AG10803 (cell line): ENCODE results near the gene MSI2.

Source experiments
- DNase-seq: peaks from one replicate; pipeline ENCODE4 v3.0.0; 2010; ENCODE audit warnings: low read depth
- H3K4me3 ChIP-seq: 2 replicates; pipeline ENCODE4 v1.5.1; 2011; ENCODE audit warnings: mild to moderate bottlenecking, low read length, control low read depth
- TF ChIP-seq, protein P1 (sequence below): conservative IDR thresholded peaks from 2 replicates; pipeline ENCODE4 v1.5.1; 2011; ENCODE audit warnings: mild to moderate bottlenecking, low read length, control low read depth, inconsistent platforms

The MSI2 gene

DNA sequence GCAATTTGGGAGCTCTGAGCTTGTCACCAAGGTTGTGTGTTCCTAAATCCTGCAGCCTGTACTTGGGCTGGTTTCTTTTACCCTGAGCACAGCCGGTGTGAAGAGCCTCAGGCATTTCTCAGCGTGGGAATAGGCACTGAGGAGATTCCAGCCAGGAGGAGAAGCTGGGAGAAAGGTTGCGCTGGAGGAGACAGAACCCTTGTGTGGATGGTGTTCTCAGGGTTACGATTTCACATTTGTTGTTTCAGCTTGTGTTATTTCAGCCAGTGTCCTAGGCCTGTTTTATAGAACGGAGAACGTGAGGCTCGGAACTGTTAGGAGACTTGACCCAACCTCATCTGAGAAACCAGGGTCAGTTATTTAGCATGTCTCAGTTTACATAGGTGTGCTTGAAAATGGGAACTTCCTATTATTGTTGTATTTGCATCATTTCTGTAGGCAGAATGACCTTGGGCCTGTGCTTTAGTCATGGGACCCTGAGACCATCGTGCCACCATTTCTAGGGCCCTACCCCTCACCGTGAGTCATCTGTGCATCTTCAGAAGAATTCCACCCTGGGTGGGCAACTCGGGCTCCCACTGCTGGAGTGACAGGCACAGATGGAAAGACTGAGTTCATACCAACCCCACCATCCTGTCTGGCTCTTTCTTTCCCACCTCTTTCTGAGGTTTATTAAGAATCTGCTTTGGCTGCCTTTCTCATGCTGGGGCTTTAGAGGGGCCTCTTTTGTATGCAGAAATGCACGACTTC, 134.9 kb downstream of the MSI2 start:
- no peak overlapping the region for H3K4me3 ChIP-seq
- no peak for DNase-seq
- TF ChIP-seq, protein P1, sequence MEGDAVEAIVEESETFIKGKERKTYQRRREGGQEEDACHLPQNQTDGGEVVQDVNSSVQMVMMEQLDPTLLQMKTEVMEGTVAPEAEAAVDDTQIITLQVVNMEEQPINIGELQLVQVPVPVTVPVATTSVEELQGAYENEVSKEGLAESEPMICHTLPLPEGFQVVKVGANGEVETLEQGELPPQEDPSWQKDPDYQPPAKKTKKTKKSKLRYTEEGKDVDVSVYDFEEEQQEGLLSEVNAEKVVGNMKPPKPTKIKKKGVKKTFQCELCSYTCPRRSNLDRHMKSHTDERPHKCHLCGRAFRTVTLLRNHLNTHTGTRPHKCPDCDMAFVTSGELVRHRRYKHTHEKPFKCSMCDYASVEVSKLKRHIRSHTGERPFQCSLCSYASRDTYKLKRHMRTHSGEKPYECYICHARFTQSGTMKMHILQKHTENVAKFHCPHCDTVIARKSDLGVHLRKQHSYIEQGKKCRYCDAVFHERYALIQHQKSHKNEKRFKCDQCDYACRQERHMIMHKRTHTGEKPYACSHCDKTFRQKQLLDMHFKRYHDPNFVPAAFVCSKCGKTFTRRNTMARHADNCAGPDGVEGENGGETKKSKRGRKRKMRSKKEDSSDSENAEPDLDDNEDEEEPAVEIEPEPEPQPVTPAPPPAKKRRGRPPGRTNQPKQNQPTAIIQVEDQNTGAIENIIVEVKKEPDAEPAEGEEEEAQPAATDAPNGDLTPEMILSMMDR: no peak

DNA sequence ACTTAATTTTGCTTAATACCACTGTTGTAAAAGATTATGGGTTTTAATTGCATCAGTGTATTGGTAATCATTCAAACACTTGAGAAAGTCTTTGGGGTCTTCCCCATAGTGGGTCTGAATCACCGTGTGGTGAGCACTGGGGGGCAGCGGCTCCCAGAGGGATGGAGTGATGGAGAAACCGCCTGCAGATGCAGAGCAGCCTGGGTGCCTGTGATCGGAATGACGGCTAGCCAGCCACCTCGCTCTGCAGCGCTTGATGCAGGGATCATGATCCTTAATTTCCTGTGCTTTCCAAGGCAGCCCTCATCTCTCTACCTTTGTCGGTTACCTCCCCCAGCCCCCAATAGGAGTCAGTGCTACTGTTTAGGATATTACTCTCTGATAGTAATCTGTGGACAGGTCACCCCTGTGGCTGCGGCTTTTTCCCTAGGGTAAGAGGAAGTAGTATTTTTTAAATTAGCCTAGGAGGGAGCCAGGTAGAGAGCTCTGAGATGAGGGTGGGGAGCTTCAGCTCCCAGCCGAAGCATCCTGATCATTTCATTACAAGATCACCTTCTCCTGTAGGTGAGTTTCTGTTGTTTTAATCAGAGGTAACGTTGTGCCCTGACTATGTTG, 135.6 kb downstream of the MSI2 start:
- TF ChIP-seq, protein P1: no peak
- no peak overlapping the region for H3K4me3 ChIP-seq
- no peak for DNase-seq

DNA sequence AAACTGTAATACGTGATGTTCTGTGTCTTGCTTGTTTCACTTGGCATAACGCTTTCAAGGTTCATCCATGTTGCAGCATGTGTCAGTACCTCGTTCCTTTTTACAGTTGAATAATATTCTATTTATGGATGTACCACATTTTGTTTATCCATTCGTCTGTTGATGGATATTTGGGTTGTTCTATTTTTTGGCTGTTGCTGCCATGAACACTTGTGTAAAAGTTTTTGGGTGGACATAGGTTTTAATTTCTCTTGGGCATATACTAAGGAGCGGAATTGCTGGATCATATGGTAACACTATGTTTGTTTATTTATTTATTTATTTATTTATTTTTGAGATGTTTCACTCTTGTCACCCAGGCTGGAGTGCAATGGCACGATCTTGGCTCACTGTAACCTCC, 137.0 kb downstream of the MSI2 start:
- TF ChIP-seq, protein P1: no peak
- DNase-seq: no peak

DNA sequence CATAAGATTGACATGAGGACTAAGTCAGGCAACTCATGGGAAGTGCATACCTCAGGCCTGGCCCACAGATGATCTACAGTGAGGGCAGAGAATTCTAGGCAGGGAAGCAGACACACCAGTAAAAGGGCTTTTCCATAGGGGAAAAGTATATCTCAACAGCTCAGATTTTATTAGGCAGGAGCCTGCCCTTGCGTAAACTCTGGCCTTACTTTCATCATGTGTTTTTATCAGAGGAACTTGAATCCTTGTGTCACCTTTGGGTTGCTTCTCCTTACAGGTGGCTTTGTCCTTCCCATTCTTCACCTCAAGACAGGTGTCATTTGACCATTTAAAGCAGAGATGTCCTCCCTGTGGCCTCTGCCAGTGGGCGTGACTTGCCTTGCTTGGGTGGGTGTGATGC, 138.1 kb downstream of the MSI2 start:
- no peak for DNase-seq
- no peak overlapping the region for H3K4me3 ChIP-seq
- TF ChIP-seq, protein P1: no peak

More for the DNA sequence above, 137.0 kb downstream of the MSI2 start:
- no peak overlapping the region for H3K4me3 ChIP-seq

GRCh38 chr17:57395721-57396321, 139.5 kb downstream of the MSI2 start:
- no peak for DNase-seq
- no peak overlapping the region for H3K4me3 ChIP-seq
- TF ChIP-seq, protein P1: no peak

DNA sequence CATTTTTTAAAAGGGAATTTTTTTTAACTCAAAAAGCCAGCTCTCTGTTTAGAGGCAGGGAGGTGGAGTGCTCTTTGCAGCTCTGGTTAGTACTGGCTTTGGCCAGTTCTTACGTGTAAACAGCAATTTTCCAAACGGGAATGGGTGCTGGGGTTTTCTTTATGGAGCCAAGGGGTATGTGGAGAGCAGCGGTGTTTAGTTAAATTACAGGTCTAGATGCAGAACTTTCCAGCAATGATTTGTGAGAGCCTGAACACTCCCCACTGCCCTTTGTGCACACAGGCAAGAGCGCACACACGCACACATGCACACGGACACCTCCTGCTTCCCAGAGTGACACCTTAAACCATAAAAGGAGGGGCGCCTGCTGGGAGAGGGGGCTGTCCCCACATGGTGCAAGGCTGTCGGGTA, 140.2 kb downstream of the MSI2 start:
- no peak overlapping the region for H3K4me3 ChIP-seq
- TF ChIP-seq, protein P1: no peak
- DNase-seq: no peak
